CD4-positive, alpha-beta T cell treated with Interleukin-4 for 1 hour (primary cell): ENCODE measurements around the gene PEX11A.

Source experiments
- DNase-seq, 2 donors: peaks; one replicate each; pipeline ENCODE4 v3.0.0-alpha.2; 2020 to 2022

PEX11A gene

DNA sequence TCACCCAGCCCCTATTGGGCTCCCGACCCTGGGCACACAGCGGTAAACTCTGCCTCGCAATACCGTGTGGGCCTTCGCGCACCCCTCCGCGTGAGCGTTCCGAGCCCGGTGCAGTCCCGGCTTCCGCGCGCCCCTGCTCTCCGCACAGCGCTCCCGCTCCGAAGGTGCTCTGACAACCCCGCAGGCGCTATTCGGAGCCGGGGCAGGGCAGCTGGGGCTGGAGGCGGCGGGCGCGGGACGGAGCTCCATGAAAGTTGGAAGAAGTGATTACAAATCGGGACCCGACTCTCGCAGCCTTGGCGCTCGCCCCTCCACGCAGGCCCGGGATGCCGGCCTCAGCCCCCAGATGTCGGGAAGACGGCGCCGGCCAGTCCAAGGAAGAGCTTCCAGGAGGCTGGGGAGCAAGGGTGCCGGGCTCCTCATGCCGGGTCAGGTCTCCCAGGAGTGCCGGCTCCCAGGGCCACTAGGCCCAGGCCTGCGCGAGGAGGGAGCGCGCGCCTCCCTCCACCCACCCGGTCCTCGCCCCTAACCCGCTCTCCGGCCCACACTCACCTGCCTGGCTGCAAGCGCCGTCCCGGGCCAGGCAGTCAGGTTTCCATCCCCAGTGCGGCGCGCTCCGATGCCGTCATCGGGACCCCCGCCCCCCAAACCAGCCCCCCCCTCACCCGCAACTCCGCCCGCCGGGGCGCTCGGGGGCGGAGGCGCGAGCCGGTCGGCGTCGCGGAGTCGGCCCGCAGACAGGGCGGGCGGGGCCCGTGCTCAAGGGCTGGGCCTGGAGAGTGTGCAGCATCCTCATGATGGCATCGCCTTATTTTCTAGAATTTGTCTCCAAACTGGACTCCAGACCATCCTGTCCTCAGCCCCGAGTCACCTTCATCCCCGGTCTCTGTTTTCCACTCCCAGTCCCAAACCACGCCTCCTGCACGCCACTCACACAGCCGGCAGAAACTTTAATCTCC is 35.4 kb downstream of the PEX11A start, which contains the start of gene KIF7:
TSS of gene KIF7 (minus strand) at position 621 of the 959 bp plus-strand sequence. CDS start 2,537 bp downstream, outside the sequence.
- no peak for DNase-seq

DNA sequence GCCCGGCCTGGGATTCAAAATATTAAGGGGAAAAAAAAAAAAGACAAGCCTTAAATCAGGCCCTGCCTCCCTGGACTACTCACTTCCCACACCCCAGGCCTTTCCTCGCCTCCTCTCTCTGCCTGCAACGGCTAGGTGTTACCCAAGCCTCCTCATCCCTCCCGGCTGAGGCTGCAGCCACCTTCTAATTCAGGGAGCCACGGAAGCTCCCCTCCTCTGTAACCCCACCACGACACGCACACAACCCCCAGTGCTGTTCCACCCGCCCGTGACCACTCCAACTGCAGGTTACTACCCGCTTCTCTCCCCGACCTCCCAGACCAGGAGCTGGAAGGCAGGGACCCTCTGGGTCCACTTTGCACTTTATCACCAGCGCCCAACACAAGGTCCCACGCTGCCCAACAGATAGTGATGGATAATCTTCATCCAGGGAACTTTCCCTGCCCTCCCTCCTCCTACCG is 36.2 kb downstream of the PEX11A start:
- DNase-seq: no peak

DNA sequence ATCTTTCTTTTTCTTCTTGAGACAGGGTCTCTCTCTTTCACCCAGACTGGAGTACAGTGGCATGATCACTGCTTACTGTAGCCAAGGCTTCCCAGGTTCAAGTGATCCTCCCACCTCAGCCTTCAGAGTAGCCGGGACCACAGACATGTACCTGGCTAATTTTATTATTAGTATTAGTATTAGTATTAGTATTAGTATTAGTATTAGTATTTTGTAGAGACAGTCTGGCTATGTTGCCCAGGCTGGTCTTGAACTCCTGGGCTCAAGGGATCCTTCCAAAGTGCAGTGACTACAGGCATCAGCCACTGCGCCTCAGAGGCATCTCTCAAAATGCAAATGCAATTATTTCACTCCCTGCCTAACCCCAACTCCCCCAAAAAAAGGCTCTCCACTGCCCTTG is 37.0 kb downstream of the PEX11A start:
- no peak for DNase-seq

DNA sequence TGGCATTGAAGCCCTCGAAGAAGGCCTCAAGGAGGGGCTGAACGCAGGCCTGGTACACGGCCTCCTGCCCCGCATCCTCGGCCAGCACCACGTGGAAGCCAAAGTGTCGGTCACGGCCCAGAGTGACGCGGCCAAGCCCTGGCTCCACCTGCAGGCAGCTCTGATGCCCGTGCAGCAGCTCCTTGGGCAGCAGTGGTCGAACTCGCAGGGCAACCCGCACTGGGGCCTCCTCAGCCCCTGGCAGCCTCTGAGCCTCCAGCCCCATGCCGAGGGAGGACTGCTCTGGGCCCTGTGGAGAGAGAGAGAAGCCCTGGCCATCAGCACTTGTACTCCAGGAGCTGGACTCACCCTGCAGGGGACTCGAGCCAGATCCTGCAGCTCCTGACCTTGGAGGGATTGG is 37.9 kb downstream of the PEX11A start:
- DNase-seq: no peak

DNA sequence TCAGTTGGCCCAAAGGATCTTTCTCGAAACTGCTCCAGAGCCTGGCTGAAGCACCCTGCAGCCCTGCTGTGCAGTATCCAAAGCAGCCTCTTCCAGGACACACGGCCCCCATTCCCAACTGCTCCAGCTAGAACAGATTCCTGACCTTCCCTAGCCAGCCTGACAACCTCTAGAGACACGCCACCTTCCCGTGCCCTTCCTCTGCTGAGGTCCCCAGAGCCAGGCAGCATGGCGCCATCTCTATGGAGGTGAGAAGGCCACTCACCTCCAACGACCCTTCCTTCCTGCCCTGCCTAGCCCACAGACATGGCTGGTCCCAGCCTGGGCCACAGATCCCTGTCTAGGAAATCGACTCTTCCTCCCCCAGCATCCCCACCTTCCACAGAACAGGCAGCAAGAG is 38.4 kb downstream of the PEX11A start:
- DNase-seq: no peak

DNA sequence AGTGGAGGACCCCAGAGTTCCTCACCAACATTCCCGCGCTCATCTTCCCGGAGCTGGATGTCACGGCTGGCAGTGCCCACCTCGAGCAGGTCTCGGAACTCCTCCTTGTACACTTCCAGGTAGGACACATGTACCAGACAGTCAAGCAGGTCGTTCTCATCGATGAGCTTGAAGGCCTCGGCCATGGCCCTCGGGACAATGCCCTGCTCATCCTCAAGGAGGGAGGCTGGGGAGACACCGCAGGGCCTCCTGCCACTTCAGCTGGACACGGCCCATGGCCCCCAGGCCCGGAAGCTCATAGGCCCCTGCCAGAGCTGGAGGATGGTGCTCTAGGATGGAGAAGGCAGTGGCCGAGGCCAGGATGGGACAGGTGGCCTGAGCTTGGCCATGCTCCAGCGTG is 40.8 kb downstream of the PEX11A start:
- DNase-seq: no peak

DNA sequence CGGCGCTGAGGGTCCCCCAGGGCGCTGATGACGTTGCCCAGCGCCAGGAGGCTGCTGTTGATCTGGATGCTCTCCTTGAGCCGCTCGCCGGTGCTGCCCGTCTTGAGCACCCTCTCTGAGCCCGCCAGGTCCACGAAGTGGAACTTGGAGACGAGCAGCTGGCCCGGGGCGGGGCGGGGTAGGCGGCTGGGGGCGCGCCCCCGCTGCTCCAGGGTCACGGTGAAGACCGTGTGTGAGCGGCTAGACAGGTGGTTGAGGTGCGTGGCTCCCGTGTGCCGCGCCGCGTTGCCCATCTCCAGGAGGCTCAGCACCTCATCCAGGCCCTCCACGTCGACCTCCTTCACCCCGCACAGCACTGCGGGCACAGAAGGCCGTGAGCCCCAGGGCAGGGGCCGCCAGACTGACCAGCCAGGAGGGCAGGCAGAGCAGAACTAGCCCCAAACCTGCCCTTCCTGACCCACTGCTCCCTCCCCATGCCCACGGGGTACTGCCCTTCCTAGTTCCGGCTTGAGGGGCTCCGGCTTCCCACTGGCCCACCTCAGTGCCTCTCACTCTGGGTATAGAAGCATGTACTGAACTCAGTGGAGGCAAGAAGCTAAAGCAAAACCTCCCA is 41.4 kb downstream of the PEX11A start:
- DNase-seq: no peak

DNA sequence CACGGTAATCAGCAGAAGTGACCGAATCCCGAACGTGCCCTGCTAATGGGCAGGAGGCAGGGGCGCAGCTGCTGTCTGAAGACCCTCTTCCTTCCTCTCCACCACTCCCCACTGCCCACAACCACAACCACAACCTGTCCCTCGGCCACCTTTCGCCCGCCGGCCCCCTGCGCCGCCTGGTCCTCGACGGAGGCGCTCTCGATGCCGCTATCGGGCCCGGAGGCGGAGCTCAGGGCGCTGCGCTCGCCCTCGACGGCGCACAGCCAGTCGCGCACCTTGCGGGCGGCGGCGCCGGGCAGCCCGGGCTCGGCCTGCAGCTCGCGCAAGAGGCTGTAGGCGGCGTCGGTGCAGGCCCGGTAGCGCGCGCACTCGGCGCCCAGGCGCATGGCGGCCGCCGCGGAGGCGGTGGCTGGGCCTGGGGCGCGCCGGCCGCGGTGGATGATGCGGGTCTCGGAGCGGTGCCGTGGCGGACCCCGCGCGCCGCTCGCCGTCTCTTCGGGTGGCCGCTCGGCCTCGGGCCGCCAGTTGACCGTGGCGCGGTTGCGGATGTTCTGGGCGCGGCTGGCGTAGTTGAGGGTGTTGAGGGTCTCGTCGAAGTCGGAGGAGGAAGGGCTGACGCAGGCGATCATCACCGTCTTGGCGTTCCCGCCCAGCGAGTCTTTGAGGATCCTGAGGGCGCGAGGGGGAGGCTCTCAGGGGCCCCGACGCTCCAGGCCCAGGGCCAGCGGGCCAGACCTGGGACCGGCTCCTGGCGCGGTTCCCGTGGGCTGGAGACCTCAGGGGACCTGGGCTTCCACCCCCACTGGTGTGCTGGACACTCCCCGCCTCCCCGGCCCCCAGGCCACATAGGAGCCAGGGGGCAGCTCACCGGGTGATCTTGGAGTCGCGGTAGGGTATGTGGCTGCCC is 42.2 kb downstream of the PEX11A start:
- no peak for DNase-seq

DNA sequence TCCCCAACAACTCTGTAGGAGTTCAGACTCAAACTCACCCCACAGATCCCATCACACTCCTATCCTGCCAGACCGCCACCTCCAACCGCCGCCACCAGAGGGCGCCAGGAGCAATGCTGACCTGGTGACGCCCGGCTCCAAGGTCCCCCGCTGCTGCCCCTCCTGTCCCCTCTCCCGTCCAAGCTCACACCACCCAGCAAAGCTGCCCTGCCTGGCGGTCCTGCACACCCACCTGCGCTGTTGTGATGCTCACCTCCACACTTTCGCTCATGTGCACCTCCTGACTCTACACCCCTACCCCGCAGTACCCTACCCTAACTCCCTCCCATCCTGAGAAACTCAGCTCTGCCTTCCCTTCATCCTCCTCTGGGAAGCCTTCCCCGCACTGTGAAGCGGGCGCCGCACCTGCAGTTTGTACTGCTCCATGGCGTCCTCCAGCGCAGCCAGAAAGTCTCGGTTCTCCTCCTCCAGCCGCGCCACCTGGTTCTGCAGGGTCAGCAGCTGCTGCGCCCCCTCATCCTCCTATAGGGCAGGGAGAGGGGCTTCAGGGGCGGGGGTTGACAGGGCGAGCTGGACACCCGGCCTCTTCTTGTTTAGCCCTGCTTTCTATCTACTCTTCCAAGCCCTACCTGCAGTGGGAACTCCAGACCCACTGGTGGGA is 43.2 kb downstream of the PEX11A start:
- DNase-seq: peak; percentile 32 to 37

DNA sequence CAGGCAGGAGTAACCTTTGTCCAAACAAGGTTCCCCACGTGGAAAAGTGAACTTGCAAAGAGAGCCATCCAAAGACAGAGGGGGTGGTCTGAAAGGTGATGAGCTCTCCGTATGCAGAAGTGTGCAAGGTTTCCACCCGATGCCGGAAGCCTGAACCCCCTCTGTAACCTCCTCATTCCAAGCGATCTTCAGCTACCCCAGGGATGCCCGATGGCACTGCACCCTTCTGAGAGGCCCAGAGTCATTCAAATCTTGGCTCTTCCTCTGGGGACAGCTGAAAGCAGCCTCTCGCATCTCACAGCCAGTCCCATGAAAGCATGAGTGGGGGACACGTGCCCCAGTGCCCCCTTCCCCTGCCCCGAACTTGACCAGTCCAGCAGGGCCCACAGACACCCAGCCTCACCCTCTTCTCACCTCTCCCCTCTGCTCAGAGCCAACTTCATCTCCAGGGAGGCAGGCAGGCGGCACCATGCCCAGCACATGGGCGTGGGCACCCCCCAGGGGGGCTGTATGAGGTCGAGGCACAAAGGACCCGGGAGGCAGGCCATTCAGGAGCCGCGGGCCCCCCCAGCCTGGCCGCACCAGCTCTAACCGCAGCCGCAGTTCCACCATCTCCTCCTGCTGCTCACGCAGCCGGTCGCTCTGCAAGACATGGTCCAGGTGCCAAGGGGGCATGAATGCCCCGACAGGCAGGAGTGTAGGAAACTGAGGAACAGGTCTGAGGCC is 44.0 kb downstream of the PEX11A start:
- no peak for DNase-seq

DNA sequence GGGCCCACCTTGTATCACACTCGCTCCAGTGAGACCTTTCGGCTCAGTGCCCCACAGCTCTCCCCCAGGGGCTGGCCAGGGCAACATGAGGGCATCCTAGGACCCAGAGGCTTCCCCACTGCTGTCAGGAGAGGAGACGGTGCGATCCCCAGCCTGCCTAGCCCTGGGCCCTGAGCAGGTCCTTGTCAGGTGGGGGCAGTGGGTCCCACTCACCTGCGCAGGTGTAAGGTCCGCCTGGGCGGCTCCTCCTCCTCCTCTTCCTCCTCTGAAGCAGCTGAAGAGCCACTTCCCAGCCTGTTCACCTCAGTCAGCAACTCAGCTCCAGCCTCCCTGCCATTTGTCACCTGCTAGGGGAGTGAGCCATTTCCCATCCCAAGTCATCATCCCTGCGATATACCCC is 44.9 kb downstream of the PEX11A start:
- no peak for DNase-seq

DNA sequence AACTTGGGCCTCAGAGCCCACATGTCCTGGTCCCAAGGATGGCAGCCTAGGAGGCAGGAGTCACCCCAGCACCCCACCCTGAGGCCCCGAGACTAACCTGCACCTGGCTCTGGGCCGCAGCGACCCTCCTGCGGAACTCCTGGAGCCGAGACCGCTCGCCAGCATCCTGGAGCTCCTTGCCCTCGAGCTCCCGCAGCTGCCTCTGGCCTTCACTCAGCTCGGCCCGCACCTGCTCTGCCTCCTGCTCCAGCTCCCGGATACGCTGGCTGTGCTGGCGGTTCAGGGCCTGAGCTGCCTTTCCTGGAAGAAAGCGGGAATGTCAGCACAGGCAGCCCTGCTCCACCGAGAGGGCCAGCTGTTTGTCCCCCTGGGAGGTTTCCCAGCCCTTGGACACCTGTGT is 48.4 kb downstream of the PEX11A start:
- DNase-seq: no peak

DNA sequence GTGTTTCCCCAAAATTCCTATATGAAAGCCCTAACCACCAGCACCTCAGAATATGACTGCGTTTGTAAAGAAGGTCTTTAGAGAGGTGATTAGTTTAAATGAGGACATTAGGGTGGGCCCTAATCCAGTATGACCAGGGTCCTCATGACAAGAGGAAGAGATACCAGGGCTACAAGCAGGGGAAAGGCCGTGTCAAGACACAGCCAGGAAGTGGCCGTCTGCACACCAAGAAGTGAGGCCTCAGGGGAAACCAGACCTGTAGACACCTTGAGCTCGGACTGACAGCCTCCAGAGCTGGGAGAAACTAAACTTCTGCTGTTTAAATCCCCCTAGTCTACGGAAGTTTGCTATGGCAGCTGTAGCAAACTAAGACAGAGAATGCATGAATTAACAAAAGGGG is 49.5 kb downstream of the PEX11A start:
- no peak for DNase-seq

DNA sequence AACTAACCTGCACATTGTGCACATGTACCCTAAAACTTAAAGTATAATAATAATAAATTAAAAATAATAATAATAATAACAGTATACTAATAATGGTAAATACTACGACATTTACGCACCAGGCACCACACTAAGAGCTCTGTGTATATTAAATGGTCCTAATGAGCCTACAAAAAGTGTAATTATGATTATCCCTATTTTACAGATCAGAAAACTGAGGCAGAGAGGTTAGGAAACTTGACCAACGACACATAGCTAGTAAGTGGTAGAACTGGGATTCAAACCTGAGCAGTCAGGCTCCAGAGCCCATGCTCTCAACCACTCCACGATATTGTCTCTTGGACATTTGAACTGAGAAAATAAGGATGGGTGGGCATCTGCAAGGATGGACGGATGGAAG is 50.3 kb downstream of the PEX11A start:
- DNase-seq: no peak

DNA sequence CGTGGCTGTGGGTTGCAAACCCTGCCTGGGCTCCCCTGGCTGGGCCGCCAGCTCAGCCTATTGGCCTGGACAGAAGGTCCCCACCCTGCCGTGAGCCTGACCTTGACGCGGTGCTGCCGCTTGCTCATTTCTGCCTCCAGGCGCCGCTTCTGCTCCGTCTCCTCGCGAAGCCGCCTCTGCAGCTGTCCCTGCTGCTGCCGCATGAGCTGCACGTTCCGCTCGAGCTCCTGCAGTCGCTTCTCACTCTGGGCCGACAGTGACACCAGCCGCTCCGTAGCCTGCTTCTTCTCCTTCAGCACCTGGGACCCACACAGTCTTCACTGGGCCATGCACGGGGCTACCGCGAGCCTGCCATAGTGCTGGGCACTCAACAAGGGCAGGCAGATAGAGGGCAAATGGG is 57.0 kb downstream of the PEX11A start:
- DNase-seq: no peak

DNA sequence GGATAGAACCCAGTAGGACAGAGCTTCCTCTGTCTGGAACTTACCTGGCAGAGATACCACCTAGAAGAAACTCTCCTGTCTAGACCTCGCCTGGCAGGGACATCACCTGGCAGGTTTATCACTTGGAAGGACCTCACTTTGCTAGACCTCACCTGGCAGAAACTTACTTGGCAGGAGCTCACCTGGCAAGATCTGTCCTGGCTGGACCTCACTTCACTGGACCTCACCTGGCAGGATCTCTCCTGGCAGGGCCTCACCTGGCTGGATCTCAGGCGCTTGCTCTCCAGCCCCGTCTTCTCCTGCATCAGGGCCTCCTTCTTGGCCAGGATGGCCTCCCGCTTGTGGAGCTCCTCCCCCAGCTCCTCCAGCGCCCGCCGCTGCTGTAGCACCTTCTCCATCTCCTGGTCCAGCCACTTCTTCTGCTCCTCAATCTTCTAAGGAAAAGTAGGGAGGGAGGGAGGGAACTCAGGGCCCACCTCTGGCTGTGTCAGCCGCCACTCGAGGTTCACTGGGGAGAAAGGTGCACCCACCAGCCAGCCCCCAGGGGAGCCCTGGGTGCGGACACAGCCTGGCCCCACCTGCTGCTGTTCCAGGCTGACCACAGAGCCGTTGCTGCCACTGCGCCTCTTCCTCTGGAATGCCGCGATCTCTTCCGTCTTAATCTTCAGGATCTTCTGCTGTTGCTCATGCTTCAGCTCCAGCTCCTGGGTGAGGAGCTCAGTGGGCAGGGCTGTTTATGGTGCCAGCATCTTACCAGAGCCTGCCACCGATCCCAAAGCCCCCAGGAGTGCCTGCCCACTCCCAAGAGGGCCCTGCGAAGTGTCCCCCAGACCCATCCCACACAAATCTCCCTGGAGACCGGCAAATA is 57.8 kb downstream of the PEX11A start:
- DNase-seq: no peak

DNA sequence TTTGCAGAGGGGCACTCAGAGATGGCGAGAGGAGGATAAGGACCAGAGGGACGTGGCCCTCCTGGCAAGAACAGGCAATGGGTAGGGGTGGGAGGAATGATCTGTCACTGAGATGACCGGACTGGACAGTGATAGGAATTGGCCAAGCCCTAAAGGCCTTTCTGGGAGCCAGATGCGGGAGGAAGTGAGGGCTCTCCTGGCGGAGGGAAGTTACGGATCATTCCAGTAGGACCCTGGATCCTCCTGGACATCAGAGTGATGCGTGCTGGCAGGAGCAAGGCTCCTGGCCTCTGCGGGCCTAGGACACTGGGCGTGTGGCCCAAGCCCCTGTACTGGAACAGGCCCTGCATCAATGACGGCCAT is 58.7 kb downstream of the PEX11A start:
- no peak for DNase-seq
